ENCODE measurements around the gene SYCP3. TPM values are rescaled to one million over a fixed set of nuclear protein-coding genes. Genes with fewer than 3 reads are reported as not detected.
A peak's percentile ranks its signal among the peaks of the same experiment; 100 is the strongest.

Gene SYCP3
- total and polyA plus RNA-seq, 2 donors from 2014 or later: 0.25 to 0.54 TPM

GRCh38 chr12:101743724-101744472 lies 4.6 kb upstream of the SYCP3 start:
- no peaks in the 10 kb centered on the region for H3K27me3 ChIP-seq (ENCODE audit: control insufficient read depth, insufficient read depth, low read length)
- H3K9ac ChIP-seq (ENCODE audit: low read length in 3 of 3): no peak overlapping the region
- H3K4me1 ChIP-seq (ENCODE audit: control insufficient read depth in 2 of 3, insufficient read depth in 2 of 3, low read depth in 1 of 3, low read length in 3 of 3): no peaks in the 10 kb centered on the region
- no peak overlapping the region for H3K4me3 ChIP-seq (ENCODE audit: low read length in 3 of 3)
- DNase-seq: peak in 2 of 5 donors; percentile 3 to 11
- H3K36me3 ChIP-seq (ENCODE audit: control insufficient read depth in 2 of 3, insufficient read depth in 3 of 3, low read length in 3 of 3): peaks cover 0 to 22% (median 2%) of the 10 kb centered on the region in 3 donors
- no peak overlapping the region for H3K27ac ChIP-seq (ENCODE audit: low read depth in 2 of 2, low read length in 2 of 2)
- intact Hi-C loops (cut with DNase I): no loop called here
- FAIRE-seq: no peak
- TF ChIP-seq, protein P1, sequence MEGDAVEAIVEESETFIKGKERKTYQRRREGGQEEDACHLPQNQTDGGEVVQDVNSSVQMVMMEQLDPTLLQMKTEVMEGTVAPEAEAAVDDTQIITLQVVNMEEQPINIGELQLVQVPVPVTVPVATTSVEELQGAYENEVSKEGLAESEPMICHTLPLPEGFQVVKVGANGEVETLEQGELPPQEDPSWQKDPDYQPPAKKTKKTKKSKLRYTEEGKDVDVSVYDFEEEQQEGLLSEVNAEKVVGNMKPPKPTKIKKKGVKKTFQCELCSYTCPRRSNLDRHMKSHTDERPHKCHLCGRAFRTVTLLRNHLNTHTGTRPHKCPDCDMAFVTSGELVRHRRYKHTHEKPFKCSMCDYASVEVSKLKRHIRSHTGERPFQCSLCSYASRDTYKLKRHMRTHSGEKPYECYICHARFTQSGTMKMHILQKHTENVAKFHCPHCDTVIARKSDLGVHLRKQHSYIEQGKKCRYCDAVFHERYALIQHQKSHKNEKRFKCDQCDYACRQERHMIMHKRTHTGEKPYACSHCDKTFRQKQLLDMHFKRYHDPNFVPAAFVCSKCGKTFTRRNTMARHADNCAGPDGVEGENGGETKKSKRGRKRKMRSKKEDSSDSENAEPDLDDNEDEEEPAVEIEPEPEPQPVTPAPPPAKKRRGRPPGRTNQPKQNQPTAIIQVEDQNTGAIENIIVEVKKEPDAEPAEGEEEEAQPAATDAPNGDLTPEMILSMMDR (IDR thresholded peaks at IDR 0.05; ENCODE audit: borderline replicate concordance, extremely low read depth, insufficient read depth): no peak
- no peaks in the 10 kb centered on the region for H3K9me3 ChIP-seq (ENCODE audit: control insufficient read depth in 2 of 3, insufficient read depth in 1 of 3, low read length in 3 of 3)

GRCh38 chr12:101743242-101743641 lies 4.0 kb upstream of the SYCP3 start:
- FAIRE-seq: no peak
- TF ChIP-seq, protein P1 (IDR thresholded peaks at IDR 0.05; ENCODE audit: borderline replicate concordance, extremely low read depth, insufficient read depth): no peak
- no peak overlapping the region for H3K27ac ChIP-seq (ENCODE audit: low read depth in 2 of 2, low read length in 2 of 2)
- no peaks in the 10 kb centered on the region for H3K9me3 ChIP-seq (ENCODE audit: control insufficient read depth in 2 of 3, insufficient read depth in 1 of 3, low read length in 3 of 3)
- H3K4me1 ChIP-seq (ENCODE audit: control insufficient read depth in 2 of 3, insufficient read depth in 2 of 3, low read depth in 1 of 3, low read length in 3 of 3): no peaks in the 10 kb centered on the region
- no peak for DNase-seq
- no peak overlapping the region for H3K9ac ChIP-seq (ENCODE audit: low read length in 3 of 3)
- peaks cover 0 to 22% (median 2%) of the 10 kb centered on the region in 3 donors for H3K36me3 ChIP-seq (ENCODE audit: control insufficient read depth in 2 of 3, insufficient read depth in 3 of 3, low read length in 3 of 3)
- H3K4me3 ChIP-seq (ENCODE audit: low read length in 3 of 3): no peak overlapping the region
- H3K27me3 ChIP-seq (ENCODE audit: control insufficient read depth, insufficient read depth, low read length): no peaks in the 10 kb centered on the region
- intact Hi-C loops (cut with DNase I): no loop called here

- Histone ChIP-seq H3K9me3 (ENCODE audit: control insufficient read depth in 2 of 3, insufficient read depth in 1 of 3, low read length in 3 of 3) (no peaks in the 10 kb centered on the region), H3K9ac (ENCODE audit: low read length in 3 of 3) (no peak overlapping the region), H3K27me3 (ENCODE audit: control insufficient read depth, insufficient read depth, low read length) (no peaks in the 10 kb centered on the region), H3K36me3 (ENCODE audit: control insufficient read depth in 2 of 3, insufficient read depth in 3 of 3, low read length in 3 of 3) (peaks cover 0 to 22% (median 5%) of the 10 kb centered on the region in 3 donors), H3K4me1 (ENCODE audit: control insufficient read depth in 2 of 3, insufficient read depth in 2 of 3, low read depth in 1 of 3, low read length in 3 of 3) (no peaks in the 10 kb centered on the region), H3K27ac (ENCODE audit: low read depth in 2 of 2, low read length in 2 of 2) (no peak overlapping the region), H3K4me3 (ENCODE audit: low read length in 3 of 3) (no peak overlapping the region)
- DNase-seq: no peak
- TF ChIP-seq, protein P1 (IDR thresholded peaks at IDR 0.05; ENCODE audit: borderline replicate concordance, extremely low read depth, insufficient read depth): no peak
- intact Hi-C loops (cut with DNase I): no loop called here
- no peak for FAIRE-seq
These were observed 1.7 kb upstream of the SYCP3 start for GRCh38 chr12:101740980-101741379.

All from kidney (tissue), 14 donors.